DOHH2 (cell line): Measurements from ENCODE around the gene LTB4R.

Experiments used
- CTCF ChIP-seq: fragments of 200-600 bp; sonication (generic); IDR thresholded peaks from one replicate; pipeline ENCODE4 v1.5.1; 2014; ENCODE audit warnings: antibody characterized with exemption, mild to moderate bottlenecking, low read depth, low read length; ENCODE audit not compliant: poor library complexity, severe bottlenecking
- EZH2phosphoT487 ChIP-seq: fragments of 200-600 bp; sonication (generic); IDR thresholded peaks from 2 replicates; pipeline ENCODE4 v1.6.1; 2017; ENCODE audit warnings: borderline replicate concordance, mild to moderate bottlenecking, antibody characterized with exemption, low read length, moderate library complexity, mixed read lengths

DNA sequence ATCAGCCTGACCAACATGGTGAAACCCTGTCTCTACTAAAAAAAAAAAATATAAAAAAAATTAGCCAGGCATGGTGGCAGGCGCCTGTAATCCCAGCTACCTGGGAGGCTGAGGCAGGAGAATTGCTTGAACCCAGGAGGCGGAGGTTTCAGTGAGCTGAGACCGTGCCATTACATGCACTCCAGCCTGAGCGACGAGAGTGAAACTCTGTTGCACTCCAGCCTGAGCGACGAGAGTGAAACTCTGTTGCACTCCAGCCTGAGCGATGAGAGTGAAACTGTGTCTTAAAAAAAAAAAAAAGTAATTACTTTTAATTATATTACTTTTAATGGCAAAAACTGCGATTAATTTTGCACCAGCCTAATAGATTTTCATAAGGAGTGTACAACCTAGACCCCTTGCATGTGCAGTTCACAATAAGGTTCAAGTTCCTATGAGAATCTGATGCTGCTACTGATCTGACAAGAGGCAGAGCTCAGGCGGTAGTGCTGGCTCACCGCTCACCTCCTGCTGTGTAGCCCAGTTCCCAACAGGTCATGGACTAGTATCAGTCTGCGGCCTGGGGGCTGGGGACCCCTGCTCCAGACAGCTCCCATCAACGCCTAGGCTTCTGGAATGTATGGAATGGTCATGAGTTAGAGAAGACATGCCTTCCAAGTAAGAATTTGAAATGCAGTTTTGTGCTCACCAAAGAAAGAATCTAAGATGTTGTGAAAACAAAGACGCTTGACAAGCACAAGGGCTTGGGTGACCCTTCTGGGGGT is 10.1 kb downstream of the LTB4R start:
- no peak for TF ChIP-seq CTCF
- no peak for TF ChIP-seq EZH2phosphoT487
